CD4-positive, alpha-beta T cell treated with Interleukin-6 at 100 ng/mL for 8 hours (primary cell): ENCODE data around the gene POLA2.
A peak's percentile ranks its signal among the peaks of the same experiment; 100 is the strongest.

ENCODE experiments used
- DNase-seq: peaks from one replicate; pipeline ENCODE4 v3.0.0-alpha.2; 2020; ENCODE audit warnings: mixed read lengths, low spot score

POLA2 gene

GRCh38 chr11:65307298-65308229 lies 45.8 kb downstream of the POLA2 start:
- no peak for DNase-seq

GRCh38 chr11:65308281-65308891 lies 46.6 kb downstream of the POLA2 start:
- no peak for DNase-seq

GRCh38 chr11:65309006-65309405 lies 47.2 kb downstream of the POLA2 start:
- DNase-seq = no peak

- no peak for DNase-seq
Measured at GRCh38 chr11:65310215-65310614, 48.5 kb downstream of the POLA2 start.

- no peak for DNase-seq
Measured at GRCh38 chr11:65310736-65311135, 49.0 kb downstream of the POLA2 start.

GRCh38 chr11:65311170-65311678 lies 49.5 kb downstream of the POLA2 start:
- DNase-seq = no peak

GRCh38 chr11:65314501-65315203 lies 52.9 kb downstream of the POLA2 start, which contains the start of gene CDC42EP2:
CDC42EP2 (plus strand) TSS chr11:65314866; CDS start chr11:65320899, 6,033 bp downstream.
- peak; percentile 63 for DNase-seq

- peak; percentile 72 for DNase-seq
Measured at GRCh38 chr11:65315204-65315865, 53.6 kb downstream of the POLA2 start.

GRCh38 chr11:65315866-65316226 lies 54.1 kb downstream of the POLA2 start:
- no peak for DNase-seq

- no peak for DNase-seq
Measured at GRCh38 chr11:65316227-65317024, 54.7 kb downstream of the POLA2 start.

GRCh38 chr11:65317025-65317786 lies 55.4 kb downstream of the POLA2 start:
- no peak for DNase-seq

GRCh38 chr11:65320386-65321075 lies 58.8 kb downstream of the POLA2 start:
- DNase-seq = no peak

- no peak for DNase-seq
Measured at GRCh38 chr11:65321076-65321475, 59.3 kb downstream of the POLA2 start.

- no peak for DNase-seq
Measured at GRCh38 chr11:65321828-65322485, 60.2 kb downstream of the POLA2 start.

- no peak for DNase-seq
Measured at GRCh38 chr11:65323813-65324212, 62.1 kb downstream of the POLA2 start.

- no peak for DNase-seq
Measured at GRCh38 chr11:65325435-65325834, 63.7 kb downstream of the POLA2 start.

- DNase-seq = no peak
Measured at GRCh38 chr11:65327021-65327420, 65.3 kb downstream of the POLA2 start.

- DNase-seq = no peak
Measured at GRCh38 chr11:65329478-65329877, 67.7 kb downstream of the POLA2 start.

- DNase-seq = peak; percentile 82
Measured at GRCh38 chr11:65329944-65330403, 68.2 kb downstream of the POLA2 start.
